SK-N-MC (cell line): ENCODE results near the gene FBXL4.

Source experiments
- DNase-seq: peaks from one replicate; pipeline ENCODE4 v3.0.0-alpha.2; 2011; ENCODE audit warnings: low read depth, low spot score
- H3K27ac ChIP-seq: fragments of 200-600 bp; sonication (generic); 2 replicates; pipeline ENCODE4 v1.5.1; 2016; ENCODE audit warnings: mixed run types
- H3K36me3 ChIP-seq: fragments of 200-600 bp; sonication (generic); 2 replicates; pipeline ENCODE4 v1.6.1; 2017; ENCODE audit warnings: antibody characterized with exemption, low read length, mixed read lengths; ENCODE audit not compliant: insufficient read depth
- H3K4me3 ChIP-seq: fragments of 200-600 bp; sonication (generic); 2 replicates; pipeline ENCODE4 v1.5.1; 2016
- H3K9ac ChIP-seq: fragments of 200-600 bp; sonication (generic); 2 replicates; pipeline ENCODE4 v1.8.0; 2017; ENCODE audit warnings: mixed run types, mixed read lengths; ENCODE audit not compliant: insufficient read length
- H3K9me3 ChIP-seq: fragments of 200-600 bp; sonication (generic); 2 replicates; pipeline ENCODE4 v1.6.1; 2017; ENCODE audit warnings: low read depth, mild to moderate bottlenecking, antibody characterized with exemption, low read length, moderate library complexity, mixed read lengths
- EZH2 ChIP-seq: fragments of 200-600 bp; sonication (generic); IDR thresholded peaks from one replicate; pipeline ENCODE4 v1.6.1; 2017; ENCODE audit warnings: antibody characterized with exemption
- FOXP2 ChIP-seq: optimal IDR thresholded peaks from 2 replicates; pipeline ENCODE3; 2011; ENCODE audit warnings: mild to moderate bottlenecking, moderate library complexity; ENCODE audit not compliant: insufficient read depth; ENCODE audit errors: extremely low read length, control extremely low read depth
- POLR2AphosphoS5 ChIP-seq: IDR thresholded peaks from 2 replicates; pipeline ENCODE4 v1.6.1; 2012; ENCODE audit warnings: mild to moderate bottlenecking, low read depth, low read length, borderline replicate concordance

FBXL4 gene

DNA sequence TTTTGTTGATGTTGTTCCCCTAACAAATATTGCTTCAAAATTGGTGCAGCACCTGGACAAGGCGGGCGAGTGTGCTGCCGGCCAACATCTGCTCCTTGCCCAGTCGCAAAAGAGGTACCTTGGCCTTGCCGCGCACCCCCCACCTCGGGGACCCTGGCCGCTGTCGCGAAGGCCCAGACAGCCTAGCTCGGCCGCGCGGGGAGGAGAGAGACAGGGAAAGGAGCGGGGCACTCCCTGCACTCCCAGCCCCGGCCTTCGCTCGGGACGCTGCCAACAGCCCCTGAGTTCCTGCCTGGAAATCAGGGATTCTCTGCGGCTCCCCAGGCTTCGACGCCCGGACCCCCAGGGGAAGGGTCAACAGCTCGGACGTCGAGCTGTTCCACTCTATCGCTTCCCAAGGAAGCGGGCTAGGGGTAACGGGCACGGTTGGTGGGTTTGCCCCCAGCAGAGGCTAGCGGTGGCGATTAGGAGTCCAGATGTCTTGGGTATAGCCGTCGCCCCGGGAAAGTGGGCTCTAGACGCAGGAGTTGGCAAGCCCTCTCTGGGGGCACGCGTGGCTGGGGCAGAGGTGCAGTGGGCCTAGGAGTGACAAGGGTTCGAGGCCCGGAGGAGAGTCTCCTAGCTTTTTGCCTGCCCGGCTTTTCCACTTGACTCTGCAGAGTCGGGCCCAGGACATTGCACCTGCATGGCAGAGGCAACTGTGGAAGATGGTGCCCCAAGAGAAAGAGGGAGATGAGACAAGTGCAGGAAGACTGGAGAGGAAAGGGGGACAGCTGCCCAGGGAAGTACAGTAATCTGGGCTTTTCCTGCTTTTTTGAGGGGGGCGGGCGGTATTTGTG lies 105.2 kb downstream of the FBXL4 start:
- TF ChIP-seq FOXP2: no peak
- TF ChIP-seq POLR2AphosphoS5: peak; percentile 39
- peak overlapping the region; percentile 99 for H3K27ac ChIP-seq
- peaks cover 70% of the 10 kb centered on the region for H3K36me3 ChIP-seq

GRCh38 chr6:98841621-98842341 lies 106.0 kb downstream of the FBXL4 start:
- no peak for TF ChIP-seq POLR2AphosphoS5
- TF ChIP-seq FOXP2: no peak
- TF ChIP-seq EZH2: no peak
- Histone ChIP-seq H3K9ac (peak overlapping the region; percentile 98), H3K36me3 (peaks cover 70% of the 10 kb centered on the region), H3K9me3 (no peaks in the 10 kb centered on the region), H3K27ac (peak overlapping the region; percentile 99), H3K4me3 (peak overlapping the region; percentile 99)
- DNase-seq: no peak

More for the DNA sequence above, 105.2 kb downstream of the FBXL4 start:
- Histone ChIP-seq H3K4me3 (peak overlapping the region; percentile 99), H3K9me3 (no peaks in the 10 kb centered on the region), H3K9ac (peak overlapping the region; percentile 98)
- DNase-seq: no peak

- peak overlapping the region; percentile 99 for H3K4me3 ChIP-seq
- H3K27ac ChIP-seq: peak overlapping the region; percentile 99
- no peaks in the 10 kb centered on the region for H3K9me3 ChIP-seq
- H3K9ac ChIP-seq: peak overlapping the region; percentile 98
- DNase-seq: no peak
- TF ChIP-seq POLR2AphosphoS5 (no peak), EZH2 (no peak), FOXP2 (no peak)
- H3K36me3 ChIP-seq: peaks cover 72% of the 10 kb centered on the region
Observed at GRCh38 chr6:98840996-98841513, 106.7 kb downstream of the FBXL4 start.

DNA sequence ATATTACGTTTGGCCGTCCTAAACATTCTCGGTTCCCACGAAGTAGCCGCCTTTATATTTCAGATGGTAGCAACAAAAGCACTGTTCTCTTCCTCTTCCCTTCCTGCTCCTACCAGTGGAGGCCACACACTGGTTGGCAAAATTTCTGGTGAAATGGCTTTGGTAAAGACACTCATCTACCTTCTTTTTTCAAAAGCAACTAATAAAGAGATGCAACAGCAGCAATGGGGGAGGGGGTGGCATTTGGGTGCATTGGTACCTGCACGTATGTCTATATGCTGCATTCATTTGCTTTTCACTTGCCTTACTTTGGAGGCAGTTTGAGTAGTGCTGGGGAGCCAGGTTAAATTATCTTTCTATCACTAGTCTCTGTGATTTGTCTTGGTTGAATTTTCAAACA lies 107.4 kb downstream of the FBXL4 start:
- peak overlapping the region; percentile 99 for H3K4me3 ChIP-seq
- DNase-seq: no peak

GRCh38 chr6:98839781-98840361 lies 107.9 kb downstream of the FBXL4 start:
- Histone ChIP-seq H3K27ac (peak overlapping the region; percentile 99), H3K9ac (peak overlapping the region; percentile 98), H3K36me3 (peaks cover 78% of the 10 kb centered on the region), H3K4me3 (peak overlapping the region; percentile 99), H3K9me3 (peaks cover 12% of the 10 kb centered on the region; the same call in 1 of the 2 replicates)
- DNase-seq: no peak
- TF ChIP-seq FOXP2 (no peak), POLR2AphosphoS5 (0 out of 2 replicates have a peak, but pooled peaks have one; percentile 19), EZH2 (no peak)

More for the DNA sequence above, 107.4 kb downstream of the FBXL4 start:
- Histone ChIP-seq H3K9ac (peak overlapping the region; percentile 98), H3K27ac (peak overlapping the region; percentile 99), H3K9me3 (peaks cover 7% of the 10 kb centered on the region; the same call in 1 of the 2 replicates), H3K36me3 (peaks cover 78% of the 10 kb centered on the region)
- TF ChIP-seq FOXP2 (no peak), EZH2 (no peak), POLR2AphosphoS5 (peak; percentile 27; the same call in 1 of the 2 replicates)

GRCh38 chr6:98838975-98839374 lies 108.8 kb downstream of the FBXL4 start:
- peak overlapping the region; percentile 98 for H3K9ac ChIP-seq
- H3K36me3 ChIP-seq: peaks cover 78% of the 10 kb centered on the region
- DNase-seq: no peak
- no peak for TF ChIP-seq FOXP2
- TF ChIP-seq POLR2AphosphoS5: 0 out of 2 replicates have a peak, but pooled peaks have one; percentile 6
- peak overlapping the region; percentile 99 for H3K4me3 ChIP-seq
- peak overlapping the region; percentile 99 for H3K27ac ChIP-seq
- H3K9me3 ChIP-seq: peaks cover 13% of the 10 kb centered on the region; the same call in 1 of the 2 replicates

DNA sequence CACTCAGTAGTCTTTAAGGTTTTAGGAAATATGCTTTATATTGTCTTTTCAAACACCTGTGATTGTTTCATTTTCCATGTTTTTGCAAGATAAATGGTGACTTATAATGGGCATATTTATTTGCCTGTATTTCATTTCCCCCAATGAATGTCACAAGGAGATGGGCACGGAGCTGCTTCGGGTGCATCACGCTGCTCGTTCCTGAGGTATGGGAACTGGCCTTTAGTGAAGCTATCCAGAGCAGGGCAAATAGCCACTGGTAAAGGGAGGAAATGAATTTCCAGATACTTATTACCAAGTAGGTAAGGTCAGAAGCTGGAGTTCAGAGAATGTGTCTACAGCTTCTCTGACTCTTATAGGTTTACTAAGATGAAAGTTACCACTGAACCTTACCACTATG lies 109.7 kb downstream of the FBXL4 start:
- DNase-seq: no peak
- TF ChIP-seq FOXP2 (no peak), POLR2AphosphoS5 (peak; percentile 37; the same call in 1 of the 2 replicates)
- H3K4me3 ChIP-seq: peak overlapping the region; percentile 99

More for the DNA sequence above, 109.7 kb downstream of the FBXL4 start:
- peaks cover 74% of the 10 kb centered on the region for H3K36me3 ChIP-seq
- peak overlapping the region; percentile 98 for H3K9ac ChIP-seq
- H3K9me3 ChIP-seq: peaks cover 13% of the 10 kb centered on the region; the same call in 1 of the 2 replicates
- H3K27ac ChIP-seq: peak overlapping the region; percentile 99
